NCI-H1092 (cell line): ENCODE data around the gene SMC4.
"Not testable (repeated sequence)": the region's sequence is repeated elsewhere in the genome, so short reads cannot be mapped to it uniquely, and the experiment has no call there.

ENCODE experiments used
- DNase-seq: peaks from one replicate; lab custom pipeline; 2025; lab: John Stamatoyannopoulos, UW

SMC4 gene

DNA sequence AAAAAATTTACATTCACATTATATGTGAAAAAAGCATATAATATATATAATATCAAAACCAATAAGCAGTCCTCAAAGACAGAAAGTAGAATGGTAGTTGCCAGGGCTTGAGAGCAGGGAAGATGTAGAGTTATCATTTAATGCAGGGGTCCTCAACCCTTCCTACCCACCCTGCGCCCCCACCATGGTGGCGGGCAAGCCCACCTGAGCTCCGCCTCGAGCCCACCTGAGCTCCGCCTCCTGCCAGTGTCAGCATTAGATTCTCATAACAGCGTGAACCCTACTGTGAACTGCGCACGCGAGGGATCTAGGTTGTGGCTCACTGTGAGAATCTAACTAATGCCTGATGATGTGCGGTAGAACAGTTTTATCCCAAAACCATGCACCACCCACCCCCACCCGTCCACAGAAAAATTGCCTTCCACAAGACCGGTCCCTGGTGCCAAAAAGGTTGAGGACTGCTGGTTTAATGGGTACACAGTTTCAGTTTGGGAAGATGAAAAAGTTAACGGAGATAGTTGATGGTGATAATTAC, 47.1 kb downstream of the SMC4 start:
- no peak for DNase-seq

- no peak for DNase-seq
Measured at GRCh38 chr3:160447544-160447943, 48.1 kb downstream of the SMC4 start.

- no peak for DNase-seq
Measured at GRCh38 chr3:160448845-160449635, 49.6 kb downstream of the SMC4 start.

- peak; percentile 34 for DNase-seq
Measured at GRCh38 chr3:160449636-160450598, 50.5 kb downstream of the SMC4 start, which contains the start of gene TRIM59. Gene TRIM59, minus strand, starts transcription at chr3:160449786. Its CDS starts 10,603 bp downstream, at chr3:160439183.

DNA sequence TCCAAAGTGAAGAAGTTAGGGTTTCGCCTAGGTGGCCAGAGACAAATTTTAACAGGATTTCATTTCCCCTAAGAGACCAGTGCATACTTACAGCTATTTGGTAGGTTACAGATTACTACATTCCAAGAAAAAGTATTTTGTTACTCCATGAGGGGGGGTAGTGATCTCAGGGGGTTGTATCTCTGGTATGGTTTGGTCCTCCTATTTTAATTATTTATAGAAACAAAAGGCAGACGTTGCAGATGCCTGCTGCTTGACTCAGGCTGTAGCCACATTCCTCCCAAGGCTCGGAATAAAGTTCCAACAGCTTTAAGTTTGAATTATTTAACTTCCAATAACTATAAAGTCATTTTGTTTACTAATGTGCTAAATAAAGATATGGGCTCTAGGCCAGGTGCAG, 51.4 kb downstream of the SMC4 start:
- DNase-seq, result no peak

DNA sequence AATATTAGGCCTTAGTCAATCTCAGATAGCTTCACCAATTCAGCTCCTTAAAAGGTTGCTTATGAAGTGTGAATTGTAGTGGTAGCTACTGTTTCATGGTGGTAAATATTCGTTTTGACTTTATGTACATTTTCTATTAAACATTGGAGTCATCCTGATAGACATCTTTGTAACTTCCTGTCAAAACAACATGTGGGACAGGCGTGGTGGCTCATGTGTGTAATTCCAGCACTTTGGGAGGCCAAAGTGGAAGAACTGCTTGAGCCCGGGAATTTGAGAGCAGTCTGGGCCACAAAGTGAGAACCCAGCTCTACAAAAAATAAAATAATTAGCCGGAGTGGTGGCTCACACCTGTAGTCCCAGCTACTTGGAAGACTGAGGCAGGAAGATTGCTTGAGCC, 52.2 kb downstream of the SMC4 start:
- DNase-seq, result no peak

DNA sequence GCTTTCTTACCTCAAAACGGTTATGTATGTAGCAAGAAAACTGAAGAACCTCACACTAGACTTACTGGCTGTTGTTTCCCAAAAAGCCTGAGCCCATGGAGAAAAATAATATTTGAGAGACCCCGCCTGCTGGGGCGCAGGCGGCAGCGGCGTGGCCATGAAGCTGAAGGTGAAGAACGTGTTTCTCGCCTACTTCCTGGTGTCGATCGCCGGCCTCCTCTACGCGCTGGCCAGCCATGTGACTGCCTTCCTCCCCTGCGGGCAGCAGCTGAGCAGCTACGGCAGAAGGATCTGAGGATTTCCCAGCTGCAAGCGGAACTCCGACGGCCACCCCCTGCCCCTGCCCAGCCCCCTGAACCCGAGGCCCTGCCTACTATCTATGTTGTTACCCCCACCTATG, 52.8 kb downstream of the SMC4 start:
- DNase-seq, result not testable (repeated sequence)

- DNase-seq, result no peak
Measured at GRCh38 chr3:160454995-160455394, 55.5 kb downstream of the SMC4 start.

DNA sequence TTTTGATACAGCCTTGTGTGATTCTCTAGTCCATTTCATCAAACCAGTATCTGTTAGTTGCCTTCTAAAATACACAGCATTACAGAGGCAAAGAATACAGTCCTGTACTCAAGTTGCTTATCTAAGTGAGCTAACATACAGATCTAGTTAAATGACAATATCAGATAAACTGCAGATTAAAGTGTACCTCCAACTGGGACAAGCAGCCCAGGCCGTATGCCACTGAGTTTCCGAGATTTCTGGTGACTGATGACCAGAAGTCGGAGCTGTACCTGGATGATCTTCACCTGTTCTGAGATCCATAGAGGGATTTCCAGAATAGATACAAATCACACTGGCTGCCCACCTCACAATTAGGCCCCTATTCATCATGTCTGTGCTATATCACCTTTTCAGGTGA, 56.4 kb downstream of the SMC4 start:
- DNase-seq, result no peak

DNA sequence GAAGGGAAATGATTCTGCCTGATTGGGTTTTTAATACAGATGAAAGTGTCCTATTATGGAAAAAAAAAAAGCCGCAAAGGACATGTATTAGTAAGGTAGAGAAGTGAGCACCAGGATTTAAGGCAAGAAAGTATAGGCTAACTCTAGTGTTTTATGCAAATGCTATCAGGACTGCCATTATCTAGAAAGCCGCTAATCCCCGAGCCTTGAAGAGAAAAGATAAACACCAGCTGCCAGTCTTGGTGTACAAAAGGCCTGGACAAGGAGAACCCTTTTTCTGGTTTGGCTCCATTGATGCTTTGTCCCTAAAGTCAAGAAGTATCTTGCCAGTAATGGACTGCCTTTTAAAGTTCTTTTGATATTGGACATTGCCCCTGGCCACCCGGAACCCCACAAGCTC, 58.7 kb downstream of the SMC4 start:
- no peak for DNase-seq

DNA sequence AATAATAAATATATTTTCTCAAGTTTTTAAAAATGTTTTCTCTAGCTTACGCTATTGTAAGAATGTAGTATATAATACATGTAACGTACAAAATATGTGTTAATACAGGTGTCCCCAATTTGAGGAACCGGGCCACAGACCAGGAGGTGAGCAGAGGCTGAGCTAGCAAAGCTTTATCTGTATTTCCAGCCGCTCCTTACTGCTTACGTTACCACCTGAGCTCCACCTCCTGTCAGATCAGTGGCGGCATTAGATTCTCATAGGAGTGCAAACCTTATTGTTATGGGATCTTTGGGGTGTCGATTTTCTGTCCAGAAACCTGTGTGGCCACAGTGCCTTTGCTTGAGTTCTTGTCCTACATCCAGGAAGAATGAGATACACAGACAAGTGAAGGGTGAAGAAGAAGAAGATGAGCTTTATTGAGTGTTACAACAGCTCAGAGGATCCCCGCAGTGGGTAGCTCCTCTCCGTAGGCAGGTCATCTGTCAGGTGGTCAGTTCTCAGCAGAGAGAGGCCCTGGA, 60.1 kb downstream of the SMC4 start:
- DNase-seq, result no peak

- no peak for DNase-seq
Measured at GRCh38 chr3:160460033-160460432, 60.6 kb downstream of the SMC4 start.

DNA sequence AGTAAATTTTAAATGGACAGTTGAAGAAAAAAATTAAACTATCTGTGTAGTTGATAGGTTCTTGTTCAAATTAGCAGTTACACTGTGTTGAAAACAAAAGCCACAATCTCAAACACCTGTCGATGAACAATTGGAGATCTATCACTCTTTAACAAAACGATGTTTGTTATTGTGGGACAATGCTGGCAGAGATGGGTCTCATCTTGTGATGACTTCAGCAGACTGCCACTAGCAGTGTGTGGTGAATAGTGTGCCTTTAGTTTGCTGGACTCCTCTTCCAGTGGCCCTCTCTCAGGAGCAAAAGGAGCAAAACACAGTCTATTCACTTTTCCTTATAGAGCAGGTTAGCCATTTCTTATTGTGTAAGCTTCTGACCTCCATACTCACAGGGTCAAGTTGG, 64.9 kb downstream of the SMC4 start:
- no peak for DNase-seq

- no peak for DNase-seq
Measured at GRCh38 chr3:160464971-160465370, 65.5 kb downstream of the SMC4 start.

GRCh38 chr3:160470181-160470580, 70.7 kb downstream of the SMC4 start:
- DNase-seq, result no peak

DNA sequence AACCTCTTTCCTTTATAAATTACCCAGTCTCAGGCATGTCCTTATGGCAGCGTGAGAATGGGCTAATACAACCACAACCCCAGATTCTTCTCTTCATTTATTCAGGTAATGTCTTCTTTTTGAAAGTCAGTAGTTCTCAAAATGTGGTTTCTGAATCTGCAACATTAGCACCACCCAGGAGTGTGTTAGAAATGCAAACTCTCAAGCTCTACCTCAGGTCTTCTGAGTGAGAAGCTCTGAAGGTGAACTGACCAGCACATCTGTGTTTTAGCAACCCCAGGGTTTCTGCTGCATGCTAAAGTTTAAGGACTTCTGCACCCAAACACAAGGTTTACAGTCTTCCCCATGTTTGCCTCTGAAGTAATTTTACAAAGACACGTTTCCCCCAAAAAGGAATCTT, 72.4 kb downstream of the SMC4 start:
- no peak for DNase-seq

DNA sequence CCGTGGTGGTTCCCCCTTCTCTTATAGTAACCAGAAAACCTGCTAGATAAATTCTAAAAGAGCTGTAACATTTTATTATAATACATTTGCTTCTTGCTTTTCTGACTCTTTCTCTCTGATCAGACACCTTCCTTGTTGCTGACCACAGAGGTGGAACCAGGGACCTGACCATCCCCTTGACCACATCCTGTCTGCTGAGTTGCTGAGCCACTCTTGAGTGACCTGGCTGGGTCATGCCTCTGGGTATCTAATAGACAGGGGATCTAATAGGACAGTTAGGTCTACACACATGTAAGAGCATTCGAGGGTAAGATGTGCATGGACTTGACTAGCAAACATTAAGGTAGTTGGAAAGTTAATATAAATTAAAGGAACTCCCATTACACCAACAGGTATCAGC, 72.9 kb downstream of the SMC4 start:
- DNase-seq, result no peak

GRCh38 chr3:160473221-160473620, 73.8 kb downstream of the SMC4 start:
- DNase-seq, result no peak

DNA sequence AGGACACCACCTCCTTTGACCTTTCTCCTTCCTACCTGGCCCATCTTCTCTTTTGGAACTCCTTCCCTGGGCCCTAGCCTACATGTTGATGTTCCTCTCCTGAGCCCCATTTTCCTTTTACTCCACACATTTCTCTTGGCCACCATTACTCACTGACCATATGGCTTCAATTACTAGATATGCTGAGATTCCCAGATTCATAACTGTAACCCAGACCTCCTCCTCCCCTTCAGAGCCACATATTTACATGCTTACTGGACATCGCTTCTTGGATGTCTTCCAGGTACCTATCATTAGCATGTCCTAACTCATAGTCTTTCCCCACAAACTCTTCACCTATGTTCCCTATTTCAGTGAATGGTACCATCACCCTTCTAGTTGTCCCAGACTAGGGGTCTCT, 74.5 kb downstream of the SMC4 start:
- no peak for DNase-seq

GRCh38 chr3:160474416-160474838, 75.0 kb downstream of the SMC4 start:
- no peak for DNase-seq

- DNase-seq, result no peak
Measured at GRCh38 chr3:160475153-160475552, 75.7 kb downstream of the SMC4 start.

GRCh38 chr3:160475884-160476283, 76.4 kb downstream of the SMC4 start:
- no peak for DNase-seq
